GM18498 (cell line): ENCODE results near the gene OR2V2.
"Not testable (repeated sequence)": the region's sequence is repeated elsewhere in the genome, so short reads cannot be mapped to it uniquely, and the experiment has no call there.

ENCODE experiments used
- ATAC-seq: cut with Tn5 transposase; IDR thresholded peaks from one replicate; pipeline ENCODE4 v1.9.1; 2021; ENCODE audit warnings: mild to moderate bottlenecking, moderate library complexity; ENCODE audit not compliant: unreplicated experiment

The OR2V2 gene

DNA sequence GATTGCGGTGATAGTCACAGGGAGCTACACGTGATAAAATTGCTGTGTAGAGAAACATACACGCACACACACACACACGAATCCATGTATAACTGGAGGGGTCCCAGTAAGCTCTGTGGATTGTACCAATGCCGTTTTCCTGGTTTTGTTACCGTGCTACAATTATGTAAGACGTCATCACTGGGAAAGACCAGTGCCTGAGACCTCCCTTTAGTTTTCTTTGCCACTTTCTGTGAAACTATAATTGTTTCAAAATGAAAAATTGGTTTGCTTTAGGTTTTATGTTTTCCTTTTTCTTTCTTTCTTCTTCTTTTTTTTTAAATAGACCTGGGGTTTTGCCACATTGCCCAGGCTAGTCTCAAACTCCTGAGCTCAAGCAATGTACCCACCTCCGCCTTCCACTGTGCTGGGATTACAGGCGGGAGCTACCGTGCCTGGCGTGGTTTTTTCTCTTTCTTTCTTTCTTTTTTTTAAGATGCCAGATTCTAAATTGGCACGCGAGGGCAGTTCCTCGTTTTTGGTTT is 21.3 kb downstream of the OR2V2 start:
- no peak for ATAC-seq

DNA sequence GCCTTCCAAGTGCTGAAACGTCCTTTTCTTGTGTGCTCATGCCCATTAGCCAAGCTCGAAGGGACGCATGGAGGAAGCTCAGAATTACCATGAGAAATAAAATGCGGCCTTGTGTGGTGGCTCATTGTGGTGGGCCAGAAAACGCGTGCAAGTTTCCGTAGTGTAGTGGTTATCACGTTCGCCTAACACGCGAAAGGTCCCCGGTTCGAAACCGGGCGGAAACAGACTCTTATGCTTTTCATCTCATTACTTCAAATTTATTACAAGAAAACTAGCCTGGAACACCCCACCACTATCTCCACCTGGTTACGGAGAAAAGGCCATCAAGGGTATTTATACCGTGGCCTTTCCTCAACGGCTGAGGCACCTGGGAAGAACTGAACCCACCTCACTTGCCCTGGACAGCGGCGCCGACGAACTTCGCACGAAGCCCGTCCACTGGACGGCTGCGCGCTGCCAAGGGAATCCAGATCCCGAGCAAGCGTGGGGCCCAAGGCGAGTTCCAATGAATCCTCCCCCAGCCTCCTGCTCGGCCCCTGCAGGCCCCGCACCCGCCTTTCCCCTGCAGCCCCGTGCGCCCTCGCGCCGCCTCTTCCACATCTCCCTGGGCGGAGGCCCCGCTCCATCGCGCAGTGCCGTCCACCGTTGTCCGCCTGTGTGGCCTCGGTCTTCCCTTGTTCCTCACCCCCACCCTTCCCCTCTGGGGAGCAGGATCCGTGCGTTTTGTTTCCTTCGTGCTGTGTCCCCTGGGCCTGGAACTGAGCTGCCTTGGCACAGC is 22.3 kb downstream of the OR2V2 start:
- peak; percentile 37 for ATAC-seq

DNA sequence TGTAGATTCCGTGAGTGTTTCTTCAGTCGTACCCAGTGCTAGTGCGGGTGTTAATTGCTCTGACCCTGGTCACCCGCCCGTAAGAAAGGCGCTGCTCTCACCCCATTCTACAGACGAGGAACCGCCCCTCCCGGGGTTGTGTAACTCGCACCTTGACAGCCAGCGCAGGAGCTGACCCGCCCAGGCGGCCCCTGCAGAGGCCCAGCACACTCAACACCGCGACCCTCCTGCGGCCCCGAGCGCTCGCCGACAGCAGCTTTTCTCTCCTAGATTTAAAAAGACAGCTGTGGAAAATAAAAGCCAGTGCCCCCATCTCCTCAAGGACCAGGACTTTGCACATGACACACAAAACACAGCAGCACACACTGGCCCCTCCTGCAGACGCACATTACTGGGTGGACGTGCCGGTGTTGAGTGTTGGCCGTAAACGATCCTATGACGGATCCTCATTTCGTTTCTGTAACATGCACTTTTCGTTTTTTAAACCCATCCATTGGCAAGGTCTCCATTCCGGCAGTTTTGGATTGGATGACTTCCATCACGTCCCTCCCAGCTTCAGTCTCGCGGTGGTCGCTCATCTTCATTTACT is 22.9 kb downstream of the OR2V2 start:
- ATAC-seq: no peak

DNA sequence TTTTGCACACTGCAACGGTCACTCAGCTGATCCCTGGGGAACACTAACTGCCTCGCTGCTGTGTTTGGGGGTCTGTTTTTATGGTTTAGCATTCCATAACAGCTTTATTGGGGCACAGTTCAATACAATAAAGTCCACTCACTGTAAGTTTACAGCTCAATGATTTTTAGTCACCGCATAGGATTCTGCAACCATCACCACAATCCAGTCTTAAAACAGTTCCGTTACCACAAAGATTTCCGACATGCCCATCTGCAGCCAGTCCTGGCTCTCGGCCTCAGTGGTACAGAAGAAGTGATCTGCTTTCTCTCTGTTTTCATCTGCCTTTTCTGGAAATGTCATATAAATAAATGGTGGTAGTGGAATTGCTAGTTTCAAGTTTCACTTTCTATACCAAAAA is 23.6 kb downstream of the OR2V2 start:
- no peak for ATAC-seq

DNA sequence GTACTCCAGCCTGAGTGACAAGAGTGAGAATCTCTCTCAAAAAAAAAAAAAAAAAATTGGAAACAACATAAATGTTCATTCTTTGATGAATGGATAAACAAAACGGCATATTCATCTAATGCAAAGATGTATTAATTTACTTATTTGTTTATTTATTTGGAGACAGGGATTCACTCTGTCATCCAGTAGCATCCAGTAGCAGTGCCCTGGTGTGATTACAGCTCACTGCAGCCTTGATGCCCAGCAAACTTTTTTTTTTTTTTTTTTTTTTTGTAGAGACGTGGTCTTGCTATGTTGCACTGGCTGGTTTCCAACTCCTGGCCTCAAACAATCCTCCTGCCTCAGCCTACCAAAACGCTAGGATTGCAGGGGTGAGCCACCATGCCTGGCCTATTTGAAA is 24.4 kb downstream of the OR2V2 start:
- ATAC-seq: no peak

DNA sequence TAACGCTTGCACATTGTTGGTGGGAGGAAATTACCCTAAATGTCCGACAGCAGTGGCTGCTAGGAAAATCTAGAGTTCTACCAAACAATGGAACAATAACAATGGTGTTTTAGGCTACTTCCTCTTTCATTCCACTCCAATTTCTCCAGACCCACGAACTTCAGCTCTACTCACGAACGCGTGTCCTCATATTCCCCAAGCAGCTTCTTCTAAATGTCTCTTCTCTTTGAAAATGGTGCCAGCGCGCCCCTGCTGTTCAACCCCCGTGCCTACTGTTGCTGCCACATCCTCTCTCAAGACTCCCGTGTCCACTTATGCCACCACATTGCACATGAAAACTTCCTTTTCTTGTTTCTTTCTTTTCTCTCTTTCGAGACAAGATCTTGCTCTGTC is 25.6 kb downstream of the OR2V2 start:
- ATAC-seq: peak; percentile 32

DNA sequence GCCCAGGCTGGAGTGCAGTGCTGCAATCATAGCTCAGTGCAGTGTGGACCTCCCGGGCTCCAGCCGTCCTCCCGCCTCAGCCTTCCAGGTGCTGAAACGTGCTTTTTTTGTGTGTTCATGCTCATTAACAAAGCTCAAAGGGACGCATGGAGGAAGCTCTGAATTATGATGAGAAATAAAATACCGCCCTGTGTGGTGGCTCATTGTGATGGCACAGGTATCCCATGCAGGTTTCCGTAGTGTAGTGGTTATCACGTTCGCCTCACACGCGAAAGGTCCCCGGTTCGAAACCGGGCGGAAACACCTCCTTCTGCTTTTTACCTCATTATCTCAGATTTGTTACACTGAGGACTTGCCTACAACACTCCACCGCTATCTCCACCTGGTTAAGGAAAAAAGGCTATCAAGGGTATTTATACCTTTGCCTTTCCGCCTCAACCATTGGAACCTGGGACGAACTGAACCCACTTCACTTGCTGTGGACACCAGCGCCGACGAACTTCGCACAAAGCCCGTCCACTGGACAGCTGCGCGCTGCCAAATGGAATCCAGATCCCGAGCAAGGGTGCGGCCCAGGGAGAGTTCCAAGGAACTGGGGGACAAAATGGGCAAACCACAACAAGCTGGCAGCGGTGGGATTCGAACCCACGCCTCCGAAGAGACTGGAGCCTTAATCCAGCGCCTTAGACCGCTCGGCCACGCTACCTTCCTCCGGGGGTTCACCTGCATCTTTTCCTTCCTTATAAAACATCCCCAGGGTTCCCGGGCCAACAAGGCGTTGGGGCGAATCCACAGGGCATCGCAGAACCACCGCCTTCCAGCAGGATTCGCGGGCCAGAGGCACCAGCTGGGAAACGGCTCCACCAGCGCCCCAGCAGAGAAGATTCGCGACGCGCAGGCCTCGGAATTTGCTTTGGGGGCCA is 26.3 kb downstream of the OR2V2 start:
- ATAC-seq: peak; percentile 59

DNA sequence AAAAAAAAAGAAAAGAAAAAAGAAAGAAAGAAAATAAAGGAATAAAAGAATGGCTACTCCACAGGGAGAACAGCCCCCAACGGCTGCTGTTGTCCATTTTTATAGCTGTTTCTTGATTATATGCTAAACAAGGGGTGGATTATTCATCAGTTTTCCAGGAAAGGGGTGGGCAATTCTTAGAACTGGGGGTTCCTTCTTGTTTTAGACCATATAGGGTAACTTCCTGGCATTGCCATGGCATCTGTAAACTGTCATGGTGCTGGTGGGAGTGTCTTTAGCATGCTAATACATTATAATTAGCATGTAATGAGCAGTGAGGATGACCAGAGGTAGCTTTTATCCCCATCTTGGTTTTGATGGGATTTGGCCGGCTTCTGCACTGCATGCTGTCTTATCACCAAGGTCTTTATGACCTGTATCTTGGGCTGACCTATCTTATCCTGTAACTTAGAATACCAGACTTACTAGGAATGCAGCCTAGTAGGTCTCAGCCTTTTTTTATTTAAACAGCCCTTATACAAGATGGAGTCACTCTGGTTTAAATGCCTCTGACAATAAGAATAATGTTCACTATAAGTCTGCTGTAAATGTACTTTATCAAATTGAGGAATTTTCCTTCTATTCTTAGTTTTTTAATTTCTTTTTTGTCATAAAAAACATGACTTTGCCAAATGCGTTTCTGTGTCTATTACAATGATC is 29.0 kb downstream of the OR2V2 start:
- no peak for ATAC-seq

DNA sequence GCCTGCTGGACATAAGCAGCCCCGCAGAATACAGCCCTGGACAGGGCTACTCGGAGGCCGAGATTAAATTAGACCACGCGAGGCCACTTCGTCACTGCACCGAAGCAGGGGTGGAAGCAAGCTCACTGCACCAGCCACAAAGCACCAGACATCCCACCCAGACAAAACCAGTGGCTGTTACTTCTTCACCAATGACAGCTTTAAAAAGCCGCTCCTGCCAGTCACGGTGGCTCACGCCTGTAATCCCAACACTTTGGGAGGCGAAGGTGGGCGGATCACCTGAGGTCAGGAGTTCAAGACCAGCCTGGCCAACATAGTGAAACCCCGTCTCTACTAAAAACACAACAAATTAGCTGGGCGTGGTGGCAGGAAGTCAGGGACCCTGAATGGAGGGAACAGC is 30.2 kb downstream of the OR2V2 start:
- ATAC-seq: not testable (repeated sequence)

DNA sequence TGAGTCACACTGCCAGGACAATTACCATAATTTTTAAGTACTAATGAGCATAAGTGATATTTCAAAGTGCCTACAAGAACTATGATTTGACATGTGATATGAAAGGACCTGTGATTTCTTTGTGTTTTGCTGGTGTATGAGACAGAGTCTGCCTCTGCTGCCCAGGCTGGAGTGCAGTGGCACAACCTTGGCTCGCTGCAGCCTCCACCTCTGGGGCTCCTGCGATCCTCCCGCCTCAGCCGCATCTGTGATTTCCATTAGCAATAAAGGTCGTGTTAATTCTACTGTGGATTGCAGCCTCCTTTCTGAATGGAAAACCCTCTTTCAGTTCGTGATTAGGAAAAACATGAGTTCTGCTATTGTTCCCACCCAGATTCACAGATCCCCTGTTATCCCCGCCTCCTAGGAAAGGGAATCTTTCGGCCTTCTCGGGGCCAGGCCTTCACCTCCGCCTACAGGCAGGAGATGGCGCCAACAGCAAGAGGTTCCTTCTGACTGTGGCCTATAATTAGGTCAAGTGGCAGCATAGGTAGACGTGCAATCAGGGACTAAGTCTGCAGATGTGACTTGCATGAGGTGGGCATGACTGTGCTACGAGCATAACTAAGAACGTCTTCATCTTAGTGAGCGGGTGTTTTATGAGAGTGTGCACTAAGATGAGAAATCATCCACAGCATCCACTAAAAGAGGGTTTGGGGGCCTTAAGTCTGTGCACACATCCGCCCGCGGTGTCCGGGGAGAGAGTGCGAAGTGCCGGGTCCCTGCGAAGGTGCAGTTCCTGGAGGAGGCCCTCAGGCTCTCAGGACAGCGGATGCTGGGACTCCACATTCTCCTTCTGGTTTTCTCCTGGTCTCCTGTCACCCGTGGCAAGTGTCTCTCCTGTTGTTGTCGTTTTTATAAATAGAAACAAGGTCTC is 34.5 kb downstream of the OR2V2 start:
- peak; percentile 70 for ATAC-seq

DNA sequence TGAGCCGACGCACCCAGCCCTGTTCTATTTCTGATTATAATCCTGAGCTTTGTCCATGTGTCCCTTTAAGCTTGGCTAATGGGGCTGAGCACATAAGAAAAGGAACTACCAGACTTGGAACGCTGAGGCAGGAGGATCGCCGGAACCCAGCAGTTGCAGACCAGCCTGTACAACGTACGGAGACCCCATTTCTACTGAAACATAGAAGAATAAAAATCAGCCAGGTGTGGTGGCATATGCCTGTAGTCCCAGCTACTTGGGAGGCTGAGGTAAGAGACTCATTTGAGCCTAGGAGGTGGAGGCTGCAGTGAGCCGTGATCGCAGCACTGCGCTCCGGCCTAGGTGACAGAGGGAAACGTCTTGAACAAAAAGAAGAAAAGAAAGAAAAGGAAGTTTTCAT is 35.3 kb downstream of the OR2V2 start:
- no peak for ATAC-seq

DNA sequence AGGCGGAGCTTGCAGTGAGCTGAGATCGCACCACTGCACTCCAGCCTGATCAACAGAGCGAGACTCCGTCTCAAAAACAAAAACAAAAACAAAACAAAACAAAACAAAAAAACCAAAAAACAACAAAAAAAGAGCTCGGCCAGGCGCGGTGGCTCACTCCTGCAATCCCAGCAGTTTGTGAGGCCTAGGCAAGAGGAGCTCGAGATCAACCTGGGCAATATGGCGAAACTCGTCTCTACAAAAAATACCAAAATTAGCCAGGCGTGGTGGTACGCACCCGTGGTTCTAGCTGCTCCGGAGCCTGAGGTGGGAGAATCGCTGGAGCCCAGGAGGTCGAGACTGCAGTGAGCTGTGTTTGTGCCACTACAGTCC is 37.4 kb downstream of the OR2V2 start:
- ATAC-seq: no peak

DNA sequence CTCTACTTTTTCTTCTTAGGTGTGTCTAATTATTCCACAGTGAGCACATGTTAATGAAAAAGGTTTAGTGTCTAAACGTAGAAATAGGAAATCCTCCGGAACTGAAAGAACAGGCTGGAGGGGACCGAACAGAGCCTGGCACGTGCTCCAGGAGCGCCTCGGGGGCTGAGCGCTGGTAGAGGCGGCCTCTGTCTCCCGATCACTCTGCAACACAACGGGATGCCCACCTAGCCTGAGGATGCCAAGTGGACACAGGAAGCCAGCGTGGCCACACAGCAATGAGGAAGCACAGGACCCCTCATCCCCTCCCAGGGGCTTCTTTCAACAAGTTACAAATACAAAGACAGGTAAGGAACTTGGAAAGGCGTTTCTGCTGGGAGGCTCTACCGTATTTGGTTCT is 38.2 kb downstream of the OR2V2 start:
- ATAC-seq: no peak

DNA sequence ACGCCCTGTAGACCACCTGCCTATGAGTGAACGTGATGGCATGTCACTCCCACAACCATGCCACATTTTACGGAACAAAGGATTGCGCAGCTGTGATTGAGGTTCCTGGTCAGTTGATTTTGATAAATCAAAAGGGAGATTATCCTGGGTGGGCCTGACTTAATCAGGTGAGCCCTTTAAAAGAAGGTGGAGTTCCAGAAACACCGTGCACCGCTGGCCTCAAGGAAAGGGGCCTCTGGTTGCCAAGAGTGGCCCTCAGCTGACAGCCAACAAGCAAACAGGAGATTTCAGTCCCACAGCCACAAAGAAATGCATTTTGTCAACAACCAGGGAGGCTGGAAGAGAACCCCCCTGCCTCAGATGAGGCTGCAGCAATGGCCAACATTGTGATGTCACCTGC is 38.6 kb downstream of the OR2V2 start:
- ATAC-seq: no peak

DNA sequence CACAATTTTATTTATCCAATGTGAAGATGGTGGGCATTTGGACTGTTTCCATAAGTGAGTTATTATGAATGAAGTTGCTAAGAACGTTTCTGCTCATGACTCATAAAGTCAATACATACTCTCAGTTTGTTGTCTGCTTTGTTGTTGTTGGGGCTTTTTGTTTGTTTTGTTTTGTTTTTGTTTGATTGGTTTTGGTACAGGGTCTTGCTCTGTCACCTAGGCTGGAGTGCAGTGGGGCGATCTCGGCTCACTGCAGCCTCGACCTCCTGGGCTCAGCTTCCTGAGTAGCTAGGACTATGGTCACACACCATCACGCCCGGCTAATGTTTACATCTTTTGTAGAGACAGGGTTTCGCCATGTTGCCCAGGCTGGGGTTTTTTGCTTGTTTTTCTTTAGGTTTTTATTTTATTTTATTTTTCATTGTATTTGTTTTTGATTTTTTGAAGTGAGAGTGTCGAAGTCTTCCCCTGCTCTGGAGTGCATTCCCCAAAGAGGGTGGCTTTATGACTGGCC is 39.7 kb downstream of the OR2V2 start:
- no peak for ATAC-seq

DNA sequence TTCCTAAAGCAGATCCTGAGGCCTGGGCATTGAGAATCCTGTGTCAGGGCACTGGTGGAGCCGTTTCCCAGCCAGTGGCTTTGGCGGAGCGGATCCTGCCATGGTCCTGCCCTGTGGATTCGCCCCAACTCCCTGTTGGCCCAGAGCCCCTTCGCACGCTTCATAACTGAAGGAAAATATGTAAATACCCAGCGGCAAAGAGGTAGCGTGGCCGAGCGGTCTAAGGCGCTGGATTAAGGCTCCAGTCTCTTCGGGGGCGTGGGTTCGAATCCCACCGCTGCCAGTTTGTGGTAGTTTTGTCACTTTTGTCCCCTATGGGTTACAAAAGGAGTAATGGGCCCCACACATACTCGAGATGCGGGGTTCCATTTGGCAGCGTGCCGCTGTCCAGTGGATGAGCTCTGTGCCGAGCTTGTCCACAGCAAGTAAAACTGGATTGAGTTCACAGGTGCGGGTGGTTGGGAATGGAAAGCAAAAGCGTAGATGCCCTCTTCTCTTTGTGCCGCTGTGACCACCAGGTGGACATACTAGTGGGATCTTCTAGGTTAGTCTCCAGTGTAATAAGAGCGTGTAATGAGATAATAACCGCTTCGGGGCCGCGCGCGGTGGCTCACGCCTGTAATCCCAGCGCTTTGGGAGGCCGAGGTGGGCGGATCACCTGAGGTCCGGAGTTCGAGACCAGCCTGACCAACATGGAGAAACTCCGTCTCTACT is 40.3 kb downstream of the OR2V2 start:
- no peak for ATAC-seq

DNA sequence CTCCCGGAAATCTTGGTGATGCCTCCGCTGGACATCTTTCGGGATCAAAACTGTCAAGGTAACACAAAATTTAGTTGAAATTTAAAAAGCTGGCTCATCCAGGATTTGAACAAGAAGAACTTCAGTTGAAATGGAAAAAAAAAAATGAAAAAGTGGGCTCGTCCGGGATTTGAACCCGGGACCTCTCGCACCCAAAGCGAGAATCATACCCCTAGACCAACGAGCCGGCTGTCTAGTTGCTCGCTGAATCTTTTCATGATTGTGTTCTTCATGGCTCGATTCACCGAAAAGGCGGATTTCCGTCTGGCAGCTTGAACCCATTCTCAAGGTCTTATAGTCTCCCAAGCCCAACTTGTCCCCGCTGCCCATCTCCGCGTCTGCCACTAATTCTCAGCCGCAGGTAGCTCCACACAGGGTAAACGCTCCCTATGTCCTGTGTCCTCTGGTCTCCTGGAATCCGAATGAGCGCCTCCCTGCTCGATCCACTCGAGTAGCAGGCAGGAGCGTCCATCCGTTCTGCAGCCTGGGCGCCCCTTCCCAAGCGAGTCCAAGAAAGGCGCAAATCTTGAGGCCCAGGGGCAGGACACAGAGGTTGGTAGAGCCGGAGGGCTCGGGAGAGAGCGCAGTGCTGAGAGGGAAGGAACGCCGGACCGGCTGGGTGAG is 41.4 kb downstream of the OR2V2 start:
- peak; percentile 12 for ATAC-seq

DNA sequence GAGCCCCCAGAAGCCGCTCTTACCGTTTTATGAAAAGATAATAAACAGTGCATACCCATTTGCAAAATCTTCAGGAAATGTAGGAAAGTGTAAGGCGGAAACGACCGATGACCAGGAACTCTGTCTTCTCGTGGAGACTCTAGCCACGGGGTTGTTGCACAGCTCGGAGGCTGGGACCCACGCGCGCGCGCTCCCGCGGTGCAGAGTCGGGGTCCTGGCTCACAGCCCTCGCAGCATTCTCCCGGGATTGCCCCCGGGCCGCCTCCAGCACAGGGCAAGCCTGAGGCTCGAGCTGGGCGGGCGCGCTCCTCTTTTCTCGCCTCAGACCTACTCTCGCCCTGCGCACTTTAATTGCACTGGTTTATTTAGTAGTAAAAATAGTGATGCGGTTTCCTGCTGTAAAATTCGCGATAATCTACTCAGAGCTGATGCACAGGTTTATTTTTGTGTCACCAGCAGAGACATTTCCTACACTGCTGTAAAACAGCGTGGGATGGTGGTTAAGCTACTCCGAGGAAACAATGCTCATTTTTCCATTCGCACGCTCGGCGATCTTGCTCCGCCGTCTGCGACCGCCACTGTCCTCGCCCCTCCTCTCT is 42.1 kb downstream of the OR2V2 start:
- ATAC-seq: no peak
